AG09309 (cell line): Measurements from ENCODE around the gene TMEM63A.

Experiments used
- DNase-seq: peaks from one replicate; pipeline ENCODE4 v3.0.0-alpha.2; 2010; ENCODE audit warnings: low read depth
- H3K4me3 ChIP-seq: 2 replicates; pipeline ENCODE4 v1.5.1; 2011; ENCODE audit warnings: mild to moderate bottlenecking, low read depth, low read length, moderate library complexity; ENCODE audit not compliant: control insufficient read depth
- CTCF ChIP-seq: IDR thresholded peaks from 2 replicates; pipeline ENCODE4 v1.5.1; 2011; ENCODE audit warnings: mild to moderate bottlenecking, low read depth, low read length, inconsistent platforms; ENCODE audit not compliant: insufficient read depth, control insufficient read depth; ENCODE audit errors: missing control alignments

Gene TMEM63A

GRCh38 chr1:225847610-225848009, 34.6 kb downstream of the TMEM63A start:
- H3K4me3 ChIP-seq, result no peak overlapping the region
- no peak for DNase-seq
- no peak for TF ChIP-seq CTCF

- no peak for TF ChIP-seq CTCF
- H3K4me3 ChIP-seq, result no peak overlapping the region
- no peak for DNase-seq
Observed at GRCh38 chr1:225846331-225847310, 35.6 kb downstream of the TMEM63A start.

GRCh38 chr1:225845571-225846259, 36.5 kb downstream of the TMEM63A start:
- H3K4me3 ChIP-seq, result no peak overlapping the region
- DNase-seq, result no peak
- TF ChIP-seq CTCF, result peak; percentile 91

GRCh38 chr1:225845097-225845496, 37.1 kb downstream of the TMEM63A start:
- H3K4me3 ChIP-seq, result no peak overlapping the region
- TF ChIP-seq CTCF, result no peak
- DNase-seq, result no peak

GRCh38 chr1:225844236-225845061, 37.7 kb downstream of the TMEM63A start:
- H3K4me3 ChIP-seq, result no peak overlapping the region
- no peak for DNase-seq
- no peak for TF ChIP-seq CTCF

- no peak overlapping the region for H3K4me3 ChIP-seq
- no peak for TF ChIP-seq CTCF
- DNase-seq, result no peak
Observed at GRCh38 chr1:225843426-225843795, 38.8 kb downstream of the TMEM63A start.
